Measurements from ENCODE around the gene FREM1.

The FREM1 gene

GRCh38 chr9:14813336-14814248 is 96.6 kb downstream of the FREM1 start:
- no peak for FAIRE-seq

GRCh38 chr9:14812806-14813205 is 97.4 kb downstream of the FREM1 start:
- no peak for FAIRE-seq

GRCh38 chr9:14811844-14812243 is 98.4 kb downstream of the FREM1 start:
- no peak for FAIRE-seq

GRCh38 chr9:14806941-14807520 is 103.2 kb downstream of the FREM1 start:
- FAIRE-seq, result no peak

GRCh38 chr9:14799030-14799429 is 111.2 kb downstream of the FREM1 start:
- FAIRE-seq, result no peak

- no peak for FAIRE-seq
Observed at GRCh38 chr9:14797435-14797834, 112.8 kb downstream of the FREM1 start.

- FAIRE-seq, result no peak
Observed at GRCh38 chr9:14793389-14793788, 116.8 kb downstream of the FREM1 start.

- no peak for FAIRE-seq
Observed at GRCh38 chr9:14790628-14791027, 119.6 kb downstream of the FREM1 start.

GRCh38 chr9:14788846-14789245 is 121.4 kb downstream of the FREM1 start:
- no peak for FAIRE-seq

- no peak for FAIRE-seq
Observed at GRCh38 chr9:14783358-14783757, 126.9 kb downstream of the FREM1 start.

GRCh38 chr9:14782286-14783051 is 127.8 kb downstream of the FREM1 start:
- no peak for FAIRE-seq

- no peak for FAIRE-seq
Observed at GRCh38 chr9:14780693-14781092, 129.5 kb downstream of the FREM1 start.

GRCh38 chr9:14780251-14780650 is 130.0 kb downstream of the FREM1 start:
- no peak for FAIRE-seq

- no peak for FAIRE-seq
Observed at GRCh38 chr9:14779566-14780022, 130.6 kb downstream of the FREM1 start.

GRCh38 chr9:14778565-14778964 is 131.7 kb downstream of the FREM1 start:
- no peak for FAIRE-seq

GRCh38 chr9:14775917-14776316 is 134.3 kb downstream of the FREM1 start:
- no peak for FAIRE-seq

- no peak for FAIRE-seq
Observed at GRCh38 chr9:14770592-14770991, 139.6 kb downstream of the FREM1 start.

GRCh38 chr9:14769230-14769571 is 141.0 kb downstream of the FREM1 start:
- FAIRE-seq, result no peak

- FAIRE-seq, result peak; percentile 98
Observed at GRCh38 chr9:14768405-14769229, 141.6 kb downstream of the FREM1 start.

- FAIRE-seq, result no peak
Observed at GRCh38 chr9:14766299-14766698, 143.9 kb downstream of the FREM1 start.

- no peak for FAIRE-seq
Observed at GRCh38 chr9:14761584-14761983, 148.6 kb downstream of the FREM1 start.

- no peak for FAIRE-seq
Observed at GRCh38 chr9:14760060-14760459, 150.2 kb downstream of the FREM1 start.

- no peak for FAIRE-seq
Observed at GRCh38 chr9:14756291-14756690, 153.9 kb downstream of the FREM1 start.

All from islet of Langerhans (tissue), 1 donor.